ENCODE data around the gene TSSK6. TPM values are rescaled to one million over a fixed set of nuclear protein-coding genes. Genes with fewer than 3 reads are reported as not detected.
A peak's percentile ranks its signal among the peaks of the same experiment; 100 is the strongest.

The TSSK6 gene
- total and polyA plus RNA-seq, 2 experiments from 2014 or later = 0.63 to 4.9 TPM

GRCh38 chr19:19514215-19514657 lies 1.1 kb downstream of the TSSK6 start:
- peak overlapping the region; percentile 33; the same call in 1 of the 3 replicates for H3K4me3 Mint-ChIP-seq

More at GRCh38 chr19:19514215-19514657, 1.1 kb downstream of the TSSK6 start:
- no peak overlapping the region for H2AFZ ChIP-seq
- peaks cover 7% of the 10 kb centered on the region; the same call in 2 of the 3 replicates for H3K4me1 Mint-ChIP-seq
- H3K4me1 ChIP-seq (ENCODE audit: insufficient read depth) = no peaks in the 10 kb centered on the region; the same call in 1 of the 2 replicates
- ATAC-seq = no peak; the same call in 2 of the 3 replicates
- no peak overlapping the region for H3K27ac ChIP-seq (ENCODE audit: low read depth)
- no peaks in the 10 kb centered on the region for H3K36me3 ChIP-seq (ENCODE audit: insufficient read depth)
- DNase-seq (ENCODE audit: low spot score) = no peak
- H3K27me3 Mint-ChIP-seq (ENCODE audit: insufficient read depth, low read depth, poor library complexity) = peaks cover 18% of the 10 kb centered on the region
- no peaks in the 10 kb centered on the region for H3K9me2 ChIP-seq (ENCODE audit: insufficient read depth)
- 0 out of 2 replicates have a peak, but pooled peaks cover 8% of the 10 kb centered on the region for H3F3A ChIP-seq (replicated peaks; ENCODE audit: low read depth)
- H3K4me2 ChIP-seq = no peak overlapping the region
- H4K20me1 ChIP-seq (replicated peaks; ENCODE audit: insufficient read depth) = 0 out of 2 replicates have a peak, but pooled peaks cover 8% of the 10 kb centered on the region
- peaks cover 27% of the 10 kb centered on the region for H3K79me2 ChIP-seq (replicated peaks; ENCODE audit: insufficient read depth)
- H3K4me3 ChIP-seq = no peak overlapping the region
- TF ChIP-seq JUNB (IDR thresholded peaks at IDR 0.05; ENCODE audit: unreplicated experiment) = no peak
- no peak for TF ChIP-seq STAT1 (IDR thresholded peaks at IDR 0.05; ENCODE audit: unreplicated experiment)
- TF ChIP-seq EZH2 (IDR thresholded peaks at IDR 0.05; ENCODE audit: low read depth, unreplicated experiment) = no peak
- TF ChIP-seq CTCF (conservative IDR thresholded peaks at IDR 0.05; ENCODE audit: low read depth in 2 of 2) = no peak
- no peak for TF ChIP-seq CREB1 (CRISPR knock-in tag; IDR thresholded peaks at IDR 0.05; ENCODE audit: low read depth)
- TF ChIP-seq EZH2phosphoT487 (IDR thresholded peaks at IDR 0.05; ENCODE audit: unreplicated experiment) = no peak
- no peak for TF ChIP-seq REST (IDR thresholded peaks at IDR 0.05; ENCODE audit: unreplicated experiment)
- TF ChIP-seq ZNF331 (CRISPR knock-in tag; IDR thresholded peaks at IDR 0.05; ENCODE audit: low read depth) = no peak
- no peak for TF ChIP-seq ZNF114 (CRISPR knock-in tag; IDR thresholded peaks at IDR 0.05)
- no peaks in the 10 kb centered on the region; the same call in 2 of the 3 replicates for H3K9me3 Mint-ChIP-seq
- H3K27me3 ChIP-seq (ENCODE audit: insufficient read depth) = no peaks in the 10 kb centered on the region
- no peak overlapping the region for H3K27ac Mint-ChIP-seq
- peaks cover 13% of the 10 kb centered on the region for H3K36me3 Mint-ChIP-seq (ENCODE audit: low read depth)

All from GM23338 (cell line).